Stimulated activated CD4-positive, alpha-beta T cell treated with anti-CD3 and anti-CD28 coated beads, TNF-alpha, amount 100 ng/mL, for 1 hour (primary cell): ENCODE data around the gene B3GAT2.

Experiments
- DNase-seq, 3 donors: peaks; one replicate each; pipeline ENCODE4 v3.0.0-alpha.2; 2020; ENCODE audit warnings: low read depth in 3 of 3, low spot score in 1 of 3

Gene B3GAT2

DNA sequence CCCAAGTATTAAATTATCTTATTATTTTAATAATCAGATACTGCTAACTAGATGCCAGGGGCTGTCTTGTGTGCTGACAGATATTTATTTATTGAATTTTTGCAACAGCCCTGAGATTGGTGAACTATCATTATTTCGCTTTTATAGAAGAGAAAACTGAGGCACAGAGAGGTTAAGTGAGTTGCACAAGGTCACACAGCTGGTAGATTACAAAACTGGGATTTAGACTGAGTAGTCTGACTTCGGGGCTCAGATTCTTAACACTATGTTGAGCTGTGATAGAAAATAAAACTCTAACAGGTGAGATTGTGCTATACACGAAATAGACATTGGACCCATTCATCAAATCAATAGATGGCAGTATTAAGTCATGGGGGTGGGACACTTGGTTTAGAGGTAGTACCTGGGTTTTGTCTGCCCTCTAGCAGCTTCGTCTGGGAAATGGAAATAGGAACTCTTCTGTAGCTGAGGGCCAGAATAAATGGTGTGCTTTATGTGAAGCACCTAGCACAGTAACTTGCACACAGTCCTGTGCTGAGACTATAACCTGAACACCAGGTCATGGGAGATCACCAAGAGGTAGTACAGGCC lies 113.4 kb downstream of the B3GAT2 start:
- DNase-seq = no peak

GRCh38 chr6:70842541-70842940 lies 114.3 kb downstream of the B3GAT2 start:
- DNase-seq = no peak

- DNase-seq = no peak
These were observed 115.7 kb downstream of the B3GAT2 start for GRCh38 chr6:70841112-70841511.

DNA sequence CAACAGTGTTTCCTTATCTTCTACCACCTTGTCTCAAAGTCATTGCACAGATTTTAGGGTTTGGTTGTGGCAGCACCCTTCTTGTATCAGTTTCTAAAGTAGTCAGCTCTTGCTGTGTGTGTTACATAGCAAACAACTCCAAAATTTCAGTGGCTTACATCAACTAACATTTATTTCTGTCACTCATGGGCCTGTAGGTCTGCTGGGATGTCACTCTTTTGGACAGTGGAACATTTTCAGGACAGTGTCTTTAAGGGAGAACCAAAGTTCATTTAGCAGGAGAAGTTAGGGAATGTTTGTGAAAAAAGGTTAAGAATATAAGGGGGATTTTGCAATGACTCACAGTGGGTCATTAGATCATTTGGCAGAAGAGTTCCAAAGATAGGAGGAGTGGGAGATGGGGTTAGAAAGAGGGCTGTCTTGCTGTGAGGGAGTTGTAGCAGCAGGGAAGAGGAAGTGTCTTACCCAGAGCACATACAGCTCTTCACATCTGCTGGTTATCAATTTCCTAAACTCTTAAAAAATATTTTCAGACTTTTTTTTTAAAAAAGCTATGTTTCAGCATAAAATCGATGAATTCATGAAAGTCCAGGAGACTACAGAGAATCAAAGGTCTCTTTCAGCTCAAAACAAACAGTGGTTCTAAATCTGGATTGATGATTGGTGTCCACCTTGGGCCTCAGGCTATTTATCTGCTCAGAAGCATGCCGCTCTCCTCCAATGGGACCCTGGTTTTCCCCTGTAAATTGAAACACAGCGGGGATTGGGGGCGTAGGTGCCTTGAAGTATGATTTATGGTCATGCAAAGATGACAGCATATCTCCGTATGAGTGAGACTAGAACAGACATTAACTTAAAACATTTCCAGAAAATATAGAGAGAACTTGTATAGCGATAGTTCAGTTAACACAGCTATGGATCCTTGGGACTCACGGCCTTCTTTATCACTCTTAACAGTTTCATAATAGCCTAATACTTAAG lies 117.3 kb downstream of the B3GAT2 start:
- no peak for DNase-seq

- no peak for DNase-seq
These were observed 118.0 kb downstream of the B3GAT2 start for GRCh38 chr6:70838907-70839285.

DNA sequence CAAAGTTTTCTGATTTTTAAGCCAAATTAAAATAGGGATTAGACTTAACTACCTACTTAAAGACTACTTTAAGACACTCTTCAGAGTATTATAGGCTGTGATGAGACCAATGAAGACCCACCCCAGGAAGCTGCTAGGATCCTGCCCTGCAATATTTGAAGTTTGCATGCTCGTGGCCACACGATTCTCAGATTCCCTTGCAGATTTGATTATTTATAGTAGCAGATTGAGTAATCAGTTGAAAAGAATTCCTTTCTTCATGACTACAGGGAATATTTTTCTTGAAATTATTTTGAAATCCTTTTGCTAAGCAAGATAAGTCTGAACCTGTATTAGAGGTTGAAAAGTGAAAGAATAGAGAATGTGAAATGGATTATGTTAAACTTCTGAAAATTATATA lies 122.3 kb downstream of the B3GAT2 start:
- DNase-seq = no peak

GRCh38 chr6:70831427-70831826 lies 125.4 kb downstream of the B3GAT2 start:
- no peak for DNase-seq

GRCh38 chr6:70823651-70824050 lies 133.2 kb downstream of the B3GAT2 start:
- no peak for DNase-seq

DNA sequence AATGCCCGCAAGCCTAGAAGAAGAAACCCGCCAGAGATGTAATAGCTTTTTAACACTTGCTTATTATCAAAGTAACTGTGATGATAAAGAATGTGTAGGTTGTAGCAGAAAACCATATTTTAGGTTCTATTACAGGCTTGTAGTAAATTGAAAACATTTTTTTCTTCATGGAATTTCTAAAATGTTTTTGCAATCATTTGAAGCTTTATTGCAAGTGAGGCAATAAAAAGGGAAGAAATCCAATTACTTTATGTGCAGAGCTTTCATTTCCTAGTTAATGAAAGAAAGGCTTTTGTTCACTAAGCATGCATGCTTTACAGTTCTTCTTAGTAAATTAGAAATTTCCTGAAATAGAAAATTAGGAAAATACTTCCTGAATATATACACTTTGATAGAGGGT lies 135.1 kb downstream of the B3GAT2 start:
- no peak for DNase-seq

GRCh38 chr6:70820778-70821177 lies 136.1 kb downstream of the B3GAT2 start:
- DNase-seq = no peak

GRCh38 chr6:70819646-70820045 lies 137.2 kb downstream of the B3GAT2 start:
- DNase-seq = no peak

- no peak for DNase-seq
These were observed 143.0 kb downstream of the B3GAT2 start for GRCh38 chr6:70813885-70814284.

DNA sequence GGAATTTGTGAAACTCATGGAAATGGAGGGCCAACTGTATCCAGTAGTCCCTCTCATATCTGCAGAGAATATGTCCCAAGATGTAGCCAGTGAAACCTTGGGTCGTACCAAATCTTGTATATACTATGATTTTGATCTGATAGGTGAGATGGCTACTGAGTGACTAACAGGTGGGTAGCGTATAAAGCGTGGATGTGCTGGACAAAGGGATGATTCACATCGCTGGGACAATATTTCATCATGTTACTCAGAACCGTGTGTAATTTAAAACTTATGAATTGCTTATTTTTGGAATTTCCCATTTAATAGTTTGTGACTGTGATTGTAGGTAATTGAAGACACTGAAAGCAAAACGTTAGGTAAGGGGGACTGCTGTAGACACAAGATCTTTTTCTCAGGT lies 145.1 kb downstream of the B3GAT2 start:
- no peak for DNase-seq
